Nephron progenitor cell (in vitro differentiated cells): ENCODE results near the gene BTG3.

Experiments used
- DNase-seq: peaks from one replicate; pipeline ENCODE4 v3.0.0; 2021
- H3K27ac Mint-ChIP-seq: 2 replicates; pipeline ENCODE4 v1.8.0; 2021; ENCODE audit warnings: mild to moderate bottlenecking, moderate library complexity, mixed read lengths
- H3K27me3 Mint-ChIP-seq: 2 replicates; pipeline ENCODE4 v1.8.0; 2021; ENCODE audit warnings: mild to moderate bottlenecking, low read depth, mixed read lengths; ENCODE audit not compliant: poor library complexity
- H3K36me3 Mint-ChIP-seq: 2 replicates; pipeline ENCODE4 v1.8.0; 2021; ENCODE audit warnings: low read depth, mixed read lengths
- H3K4me1 Mint-ChIP-seq: 2 replicates; pipeline ENCODE4 v1.8.0; 2021; ENCODE audit warnings: mixed read lengths
- H3K4me3 Mint-ChIP-seq: 2 replicates; pipeline ENCODE4 v1.8.0; 2021; ENCODE audit warnings: mild to moderate bottlenecking, moderate library complexity, mixed read lengths
- H3K9me3 Mint-ChIP-seq: 2 replicates; pipeline ENCODE4 v1.8.0; 2021; ENCODE audit warnings: mild to moderate bottlenecking, moderate library complexity, mixed read lengths
- TF ChIP-seq, protein P1 (sequence below): fragments of 200-600 bp; sonication (generic); IDR thresholded peaks from 2 replicates; pipeline ENCODE4 v1.5.0; 2021; ENCODE audit warnings: antibody characterized with exemption

BTG3 gene

GRCh38 chr21:17612565-17613241, at the start of gene BTG3:
Gene BTG3, minus strand, starts transcription at chr21:17612901. Its CDS starts 3,757 bp downstream, at chr21:17609144.
- Mint-ChIP-seq H3K4me3 (peak within 1 kb of the TSS; percentile 89), H3K27ac (peak within 1 kb of the TSS; percentile 98), H3K36me3 (peaks cover 29% of the 10 kb centered on the region), H3K4me1 (peaks cover 25% of the 10 kb centered on the region), H3K9me3 (no peaks in the 10 kb centered on the region), H3K27me3 (peaks cover 5% of the 10 kb centered on the region)
- TF ChIP-seq, protein P1, sequence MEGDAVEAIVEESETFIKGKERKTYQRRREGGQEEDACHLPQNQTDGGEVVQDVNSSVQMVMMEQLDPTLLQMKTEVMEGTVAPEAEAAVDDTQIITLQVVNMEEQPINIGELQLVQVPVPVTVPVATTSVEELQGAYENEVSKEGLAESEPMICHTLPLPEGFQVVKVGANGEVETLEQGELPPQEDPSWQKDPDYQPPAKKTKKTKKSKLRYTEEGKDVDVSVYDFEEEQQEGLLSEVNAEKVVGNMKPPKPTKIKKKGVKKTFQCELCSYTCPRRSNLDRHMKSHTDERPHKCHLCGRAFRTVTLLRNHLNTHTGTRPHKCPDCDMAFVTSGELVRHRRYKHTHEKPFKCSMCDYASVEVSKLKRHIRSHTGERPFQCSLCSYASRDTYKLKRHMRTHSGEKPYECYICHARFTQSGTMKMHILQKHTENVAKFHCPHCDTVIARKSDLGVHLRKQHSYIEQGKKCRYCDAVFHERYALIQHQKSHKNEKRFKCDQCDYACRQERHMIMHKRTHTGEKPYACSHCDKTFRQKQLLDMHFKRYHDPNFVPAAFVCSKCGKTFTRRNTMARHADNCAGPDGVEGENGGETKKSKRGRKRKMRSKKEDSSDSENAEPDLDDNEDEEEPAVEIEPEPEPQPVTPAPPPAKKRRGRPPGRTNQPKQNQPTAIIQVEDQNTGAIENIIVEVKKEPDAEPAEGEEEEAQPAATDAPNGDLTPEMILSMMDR = no peak
- peak; percentile 83 for DNase-seq

DNA sequence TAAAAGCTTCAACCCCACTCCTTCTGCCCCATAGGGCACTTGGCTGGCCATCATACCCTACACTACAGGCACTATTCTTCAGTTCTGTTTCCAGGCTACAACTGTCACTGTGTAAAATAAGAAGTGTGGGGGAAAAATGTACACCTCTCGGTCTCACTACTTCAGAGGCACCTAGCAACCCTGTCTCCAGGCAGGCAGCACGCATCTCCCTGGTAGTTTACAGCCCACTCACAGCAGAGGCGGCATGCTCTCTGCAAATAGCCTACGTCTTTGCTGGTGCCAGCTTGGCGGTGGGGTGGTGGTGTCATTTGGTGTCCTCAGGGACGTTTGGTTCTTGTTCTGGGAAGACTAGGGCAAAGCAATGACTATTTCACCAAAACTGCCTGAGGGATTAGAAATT, 48.2 kb upstream of the BTG3 start:
- TF ChIP-seq, protein P1 = no peak
- Mint-ChIP-seq H3K4me3 (no peak overlapping the region), H3K27me3 (peaks cover 2% of the 10 kb centered on the region), H3K4me1 (peaks cover 5% of the 10 kb centered on the region), H3K36me3 (no peaks in the 10 kb centered on the region), H3K27ac (no peak overlapping the region), H3K9me3 (no peaks in the 10 kb centered on the region)
- no peak for DNase-seq

- DNase-seq = no peak
- Mint-ChIP-seq H3K4me1 (peaks cover 1% of the 10 kb centered on the region), H3K27me3 (peaks cover 4% of the 10 kb centered on the region), H3K27ac (no peak overlapping the region), H3K9me3 (peaks cover 2% of the 10 kb centered on the region), H3K4me3 (no peak overlapping the region), H3K36me3 (no peaks in the 10 kb centered on the region)
- TF ChIP-seq, protein P1 = no peak
Measured at GRCh38 chr21:17660452-17660851, 47.8 kb upstream of the BTG3 start.

- H3K4me1 Mint-ChIP-seq = no peaks in the 10 kb centered on the region
- peaks cover 4% of the 10 kb centered on the region for H3K9me3 Mint-ChIP-seq
- H3K27me3 Mint-ChIP-seq = peaks cover 4% of the 10 kb centered on the region
- H3K27ac Mint-ChIP-seq = no peak overlapping the region
- H3K36me3 Mint-ChIP-seq = no peaks in the 10 kb centered on the region
- no peak for DNase-seq
- no peak overlapping the region for H3K4me3 Mint-ChIP-seq
- TF ChIP-seq, protein P1 = no peak
Measured at GRCh38 chr21:17658931-17659330, 46.2 kb upstream of the BTG3 start.

DNA sequence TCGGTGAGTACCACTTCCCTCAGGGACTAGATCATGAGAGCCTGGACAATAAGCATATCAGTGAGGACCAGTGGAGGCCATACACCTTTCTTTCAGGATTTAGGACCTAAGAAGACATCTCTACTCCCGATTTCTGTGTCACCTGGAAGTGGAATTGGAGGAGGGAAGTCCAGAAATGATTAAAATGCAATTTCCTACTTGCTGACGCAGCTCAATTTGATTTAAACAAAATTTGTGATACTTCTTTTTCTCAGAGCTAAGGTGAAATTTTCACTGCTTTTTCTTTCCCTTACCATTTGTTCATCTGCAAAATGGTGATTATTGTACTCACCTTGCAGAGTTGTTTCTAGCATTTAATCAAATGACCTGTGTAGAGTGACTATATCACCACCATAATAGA, 38.8 kb upstream of the BTG3 start:
- Mint-ChIP-seq H3K4me3 (no peak overlapping the region), H3K27ac (no peak overlapping the region), H3K27me3 (peaks cover 11% of the 10 kb centered on the region), H3K4me1 (no peaks in the 10 kb centered on the region), H3K9me3 (peaks cover 13% of the 10 kb centered on the region), H3K36me3 (peaks cover 4% of the 10 kb centered on the region)
- TF ChIP-seq, protein P1 = no peak
- DNase-seq = no peak

GRCh38 chr21:17650292-17650691, 37.6 kb upstream of the BTG3 start:
- H3K4me3 Mint-ChIP-seq = no peak overlapping the region
- TF ChIP-seq, protein P1 = no peak
- H3K36me3 Mint-ChIP-seq = peaks cover 4% of the 10 kb centered on the region
- no peak overlapping the region for H3K27ac Mint-ChIP-seq
- peaks cover 10% of the 10 kb centered on the region for H3K9me3 Mint-ChIP-seq
- peaks cover 7% of the 10 kb centered on the region for H3K27me3 Mint-ChIP-seq
- no peaks in the 10 kb centered on the region for H3K4me1 Mint-ChIP-seq
- DNase-seq = no peak
